Measurements from ENCODE around the gene SPNS2.

SPNS2 gene

DNA sequence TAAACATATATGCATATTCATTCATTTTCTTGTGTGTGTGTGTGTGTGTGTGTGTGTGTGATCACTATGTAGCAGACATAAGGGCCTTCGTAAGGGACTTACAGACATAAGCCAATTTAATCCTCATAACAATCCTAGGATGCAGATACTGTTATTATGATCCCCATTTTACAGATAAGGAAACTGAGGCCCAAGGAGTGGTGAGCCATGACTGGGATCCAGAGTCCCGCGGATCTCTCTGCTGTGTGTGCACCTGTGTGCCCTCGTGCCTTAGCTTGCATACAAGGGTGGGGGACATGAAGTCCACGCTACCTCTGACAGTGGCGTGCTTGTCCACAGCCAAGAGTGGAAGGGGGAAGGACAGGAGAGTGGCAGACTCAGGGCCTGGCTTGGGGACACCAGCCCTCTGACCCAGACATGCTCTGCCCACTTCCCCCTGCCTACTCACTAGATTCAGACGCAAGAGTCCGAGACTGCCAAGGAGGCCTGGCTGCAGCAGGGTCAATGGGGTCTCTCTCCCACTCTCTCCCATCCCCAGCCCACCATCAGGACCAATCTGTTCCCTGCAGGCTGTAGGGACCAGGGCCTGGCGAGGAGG, 75.9 kb downstream of the SPNS2 start:
- no peak overlapping the region for H3K4me2 ChIP-seq (ENCODE audit: low read depth, low read length, poor library complexity, severe bottlenecking)
- no peaks in the 10 kb centered on the region for H3K9me2 ChIP-seq (replicated peaks; ENCODE audit: low read depth, low read length)
- TF ChIP-seq EZH2phosphoT487 (IDR thresholded peaks at IDR 0.05; ENCODE audit: borderline replicate concordance) = no peak
- TF ChIP-seq, protein P1, sequence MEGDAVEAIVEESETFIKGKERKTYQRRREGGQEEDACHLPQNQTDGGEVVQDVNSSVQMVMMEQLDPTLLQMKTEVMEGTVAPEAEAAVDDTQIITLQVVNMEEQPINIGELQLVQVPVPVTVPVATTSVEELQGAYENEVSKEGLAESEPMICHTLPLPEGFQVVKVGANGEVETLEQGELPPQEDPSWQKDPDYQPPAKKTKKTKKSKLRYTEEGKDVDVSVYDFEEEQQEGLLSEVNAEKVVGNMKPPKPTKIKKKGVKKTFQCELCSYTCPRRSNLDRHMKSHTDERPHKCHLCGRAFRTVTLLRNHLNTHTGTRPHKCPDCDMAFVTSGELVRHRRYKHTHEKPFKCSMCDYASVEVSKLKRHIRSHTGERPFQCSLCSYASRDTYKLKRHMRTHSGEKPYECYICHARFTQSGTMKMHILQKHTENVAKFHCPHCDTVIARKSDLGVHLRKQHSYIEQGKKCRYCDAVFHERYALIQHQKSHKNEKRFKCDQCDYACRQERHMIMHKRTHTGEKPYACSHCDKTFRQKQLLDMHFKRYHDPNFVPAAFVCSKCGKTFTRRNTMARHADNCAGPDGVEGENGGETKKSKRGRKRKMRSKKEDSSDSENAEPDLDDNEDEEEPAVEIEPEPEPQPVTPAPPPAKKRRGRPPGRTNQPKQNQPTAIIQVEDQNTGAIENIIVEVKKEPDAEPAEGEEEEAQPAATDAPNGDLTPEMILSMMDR (conservative IDR thresholded peaks at IDR 0.05; ENCODE audit: low read length) = no peak
- H3K36me3 ChIP-seq (ENCODE audit: insufficient read depth, low read length) = no peaks in the 10 kb centered on the region
- H3K9ac ChIP-seq (ENCODE audit: low read depth, low read length, poor library complexity, severe bottlenecking) = no peak overlapping the region
- no peak overlapping the region for H2AFZ ChIP-seq (ENCODE audit: low read length)
- peaks cover 6% of the 10 kb centered on the region for H3K4me1 ChIP-seq (ENCODE audit: insufficient read depth, low read length, poor library complexity, severe bottlenecking)
- H4K20me1 ChIP-seq (ENCODE audit: insufficient read depth, low read length, poor library complexity, severe bottlenecking) = no peaks in the 10 kb centered on the region
- no peaks in the 10 kb centered on the region for H3K79me2 ChIP-seq (ENCODE audit: insufficient read depth, low read length)
- H3F3A ChIP-seq (ENCODE audit: low read depth) = no peaks in the 10 kb centered on the region
- H3K9me3 ChIP-seq (ENCODE audit: insufficient read depth, low read depth, low read length) = no peaks in the 10 kb centered on the region
- no peak overlapping the region for H3K4me3 ChIP-seq (ENCODE audit: low read length, poor library complexity, severe bottlenecking)
- H3K27me3 ChIP-seq (ENCODE audit: insufficient read depth, low read length, poor library complexity, severe bottlenecking) = no peaks in the 10 kb centered on the region

DNA sequence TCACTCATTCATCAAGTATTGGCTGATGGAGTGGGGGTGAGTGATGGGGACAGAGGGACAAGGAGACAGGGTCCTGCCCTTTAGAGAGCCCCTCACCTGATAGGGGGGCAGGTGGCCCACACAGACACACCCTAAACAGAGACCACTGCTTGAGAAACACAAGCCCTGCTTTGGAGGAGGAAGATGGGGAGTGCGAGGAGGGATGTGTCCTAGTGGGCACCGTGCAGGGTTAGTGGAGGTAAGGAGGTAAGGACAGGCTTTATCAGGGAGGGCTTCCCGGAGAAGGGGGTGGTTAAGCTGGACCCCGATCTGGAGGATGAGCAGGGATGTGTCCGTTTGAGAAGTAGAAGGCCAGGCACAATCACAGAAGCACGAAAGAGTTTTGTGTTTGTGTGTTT, 77.5 kb downstream of the SPNS2 start:
- no peak overlapping the region for H3K4me3 ChIP-seq (ENCODE audit: low read length, poor library complexity, severe bottlenecking)
- H2AFZ ChIP-seq (ENCODE audit: low read length) = no peak overlapping the region
- no peaks in the 10 kb centered on the region for H4K20me1 ChIP-seq (ENCODE audit: insufficient read depth, low read length, poor library complexity, severe bottlenecking)
- H3K4me1 ChIP-seq (ENCODE audit: insufficient read depth, low read length, poor library complexity, severe bottlenecking) = no peaks in the 10 kb centered on the region
- H3K9me3 ChIP-seq (ENCODE audit: insufficient read depth, low read depth, low read length) = no peaks in the 10 kb centered on the region
- no peak overlapping the region for H3K9ac ChIP-seq (ENCODE audit: low read depth, low read length, poor library complexity, severe bottlenecking)
- no peak overlapping the region for H3K4me2 ChIP-seq (ENCODE audit: low read depth, low read length, poor library complexity, severe bottlenecking)
- H3K9me2 ChIP-seq (replicated peaks; ENCODE audit: low read depth, low read length) = no peaks in the 10 kb centered on the region
- no peak for TF ChIP-seq EZH2phosphoT487 (IDR thresholded peaks at IDR 0.05; ENCODE audit: borderline replicate concordance)
- TF ChIP-seq, protein P1 (conservative IDR thresholded peaks at IDR 0.05; ENCODE audit: low read length) = no peak
- H3K27me3 ChIP-seq (ENCODE audit: insufficient read depth, low read length, poor library complexity, severe bottlenecking) = no peaks in the 10 kb centered on the region
- no peaks in the 10 kb centered on the region for H3F3A ChIP-seq (ENCODE audit: low read depth)
- H3K36me3 ChIP-seq (ENCODE audit: insufficient read depth, low read length) = no peaks in the 10 kb centered on the region
- H3K79me2 ChIP-seq (ENCODE audit: insufficient read depth, low read length) = no peaks in the 10 kb centered on the region

DNA sequence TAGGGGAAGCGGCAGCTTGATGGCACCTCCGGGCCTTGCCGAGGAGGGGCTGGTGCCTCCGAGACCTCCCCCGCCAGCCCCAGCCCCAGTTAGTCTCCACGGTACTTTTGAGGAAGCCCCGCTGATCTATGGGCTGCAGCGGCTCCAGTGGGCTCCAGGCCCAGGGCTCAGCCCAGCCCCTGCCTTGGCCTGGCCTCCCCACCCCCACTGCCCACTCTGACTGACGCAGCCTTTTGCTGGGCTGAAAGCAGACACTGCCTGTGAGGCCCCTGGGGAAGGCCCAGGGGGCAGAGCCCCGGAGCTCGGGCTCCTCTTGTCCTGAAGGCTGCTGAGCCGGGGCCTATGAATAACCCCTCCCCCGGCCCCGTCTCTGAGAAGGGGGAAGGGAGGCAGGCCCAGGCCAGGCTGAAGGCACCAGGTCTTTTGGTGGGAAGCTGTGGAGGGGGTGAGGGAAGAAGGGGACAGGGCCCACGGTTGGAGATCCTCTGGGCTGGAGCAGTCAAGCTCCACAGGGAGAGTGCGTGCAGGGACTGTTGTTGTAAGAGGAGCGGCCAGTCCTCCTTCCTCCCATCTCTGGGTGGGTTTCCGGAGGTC, 78.1 kb downstream of the SPNS2 start:
- TF ChIP-seq EZH2phosphoT487 (IDR thresholded peaks at IDR 0.05; ENCODE audit: borderline replicate concordance) = no peak
- H3K9me3 ChIP-seq (ENCODE audit: insufficient read depth, low read depth, low read length) = no peaks in the 10 kb centered on the region
- H3K4me2 ChIP-seq (ENCODE audit: low read depth, low read length, poor library complexity, severe bottlenecking) = no peak overlapping the region
- no peak overlapping the region for H3K9ac ChIP-seq (ENCODE audit: low read depth, low read length, poor library complexity, severe bottlenecking)
- H4K20me1 ChIP-seq (ENCODE audit: insufficient read depth, low read length, poor library complexity, severe bottlenecking) = no peaks in the 10 kb centered on the region
- H3F3A ChIP-seq (ENCODE audit: low read depth) = no peaks in the 10 kb centered on the region
- H2AFZ ChIP-seq (ENCODE audit: low read length) = no peak overlapping the region
- no peaks in the 10 kb centered on the region for H3K9me2 ChIP-seq (replicated peaks; ENCODE audit: low read depth, low read length)
- no peaks in the 10 kb centered on the region for H3K27me3 ChIP-seq (ENCODE audit: insufficient read depth, low read length, poor library complexity, severe bottlenecking)
- no peak overlapping the region for H3K4me3 ChIP-seq (ENCODE audit: low read length, poor library complexity, severe bottlenecking)
- H3K36me3 ChIP-seq (ENCODE audit: insufficient read depth, low read length) = no peaks in the 10 kb centered on the region
- no peaks in the 10 kb centered on the region for H3K79me2 ChIP-seq (ENCODE audit: insufficient read depth, low read length)
- H3K4me1 ChIP-seq (ENCODE audit: insufficient read depth, low read length, poor library complexity, severe bottlenecking) = no peaks in the 10 kb centered on the region
